C1 segment of cervical spinal cord (tissue), 14 donors: Measurements from ENCODE around the gene MYADML2.

ENCODE experiments used
- DNase-seq, 14 donors: peaks; one replicate each; lab custom pipeline; 2025; lab: John Stamatoyannopoulos, UW

Gene MYADML2

GRCh38 chr17:81912441-81913309 is 34.4 kb downstream of the MYADML2 start:
- DNase-seq: no peak

- DNase-seq: no peak
Observed at GRCh38 chr17:81911969-81912368, 35.1 kb downstream of the MYADML2 start.

GRCh38 chr17:81911277-81911961 is 35.6 kb downstream of the MYADML2 start, which contains the start of gene PCYT2:
TSS of gene PCYT2 (minus strand) at chr17:81911399. CDS start at chr17:81911355, 44 bp downstream.
- peak in 13 of 14 donors; percentile 44 to 93 (median 81) for DNase-seq

- peak in 1 of 14 donors; percentile 53 for DNase-seq
Observed at GRCh38 chr17:81910840-81911276, 36.2 kb downstream of the MYADML2 start.

- peak in 1 of 14 donors; percentile 18 for DNase-seq
Observed at GRCh38 chr17:81909966-81910839, 36.8 kb downstream of the MYADML2 start.

- DNase-seq: no peak
Observed at GRCh38 chr17:81909231-81909630, 37.8 kb downstream of the MYADML2 start.

- DNase-seq: no peak
Observed at GRCh38 chr17:81908793-81909192, 38.2 kb downstream of the MYADML2 start.

GRCh38 chr17:81907219-81908145 is 39.6 kb downstream of the MYADML2 start:
- peak in 1 of 14 donors; percentile 85 for DNase-seq

GRCh38 chr17:81906476-81907218 is 40.4 kb downstream of the MYADML2 start:
- no peak for DNase-seq

GRCh38 chr17:81905993-81906392 is 41.0 kb downstream of the MYADML2 start:
- no peak for DNase-seq

- no peak for DNase-seq
Observed at GRCh38 chr17:81905424-81905875, 41.6 kb downstream of the MYADML2 start.

- DNase-seq: no peak
Observed at GRCh38 chr17:81904600-81905423, 42.2 kb downstream of the MYADML2 start.

- DNase-seq: no peak
Observed at GRCh38 chr17:81903896-81904599, 43.0 kb downstream of the MYADML2 start.

- DNase-seq: no peak
Observed at GRCh38 chr17:81903415-81903831, 43.6 kb downstream of the MYADML2 start.

- no peak for DNase-seq
Observed at GRCh38 chr17:81902653-81903414, 44.2 kb downstream of the MYADML2 start.

- peak in 2 of 14 donors; percentile 22 to 49 for DNase-seq
Observed at GRCh38 chr17:81902023-81902652, 44.9 kb downstream of the MYADML2 start, which contains the start of gene NPB. TSS of gene NPB (plus strand) at chr17:81902238. CDS start at chr17:81902278, 40 bp downstream.
